NCI-H524 treated with DMSO at 0.1 percent for 48 hours (cell line): Measurements from ENCODE around the gene ZBTB44.
"Not testable (repeated sequence)": the region's sequence is repeated elsewhere in the genome, so short reads cannot be mapped to it uniquely, and the experiment has no call there.

ENCODE experiments used
- DNase-seq: peaks from one replicate; lab custom pipeline; 2025; lab: John Stamatoyannopoulos, UW

Gene ZBTB44

GRCh38 chr11:130198292-130198691, 116.4 kb downstream of the ZBTB44 start:
- no peak for DNase-seq

DNA sequence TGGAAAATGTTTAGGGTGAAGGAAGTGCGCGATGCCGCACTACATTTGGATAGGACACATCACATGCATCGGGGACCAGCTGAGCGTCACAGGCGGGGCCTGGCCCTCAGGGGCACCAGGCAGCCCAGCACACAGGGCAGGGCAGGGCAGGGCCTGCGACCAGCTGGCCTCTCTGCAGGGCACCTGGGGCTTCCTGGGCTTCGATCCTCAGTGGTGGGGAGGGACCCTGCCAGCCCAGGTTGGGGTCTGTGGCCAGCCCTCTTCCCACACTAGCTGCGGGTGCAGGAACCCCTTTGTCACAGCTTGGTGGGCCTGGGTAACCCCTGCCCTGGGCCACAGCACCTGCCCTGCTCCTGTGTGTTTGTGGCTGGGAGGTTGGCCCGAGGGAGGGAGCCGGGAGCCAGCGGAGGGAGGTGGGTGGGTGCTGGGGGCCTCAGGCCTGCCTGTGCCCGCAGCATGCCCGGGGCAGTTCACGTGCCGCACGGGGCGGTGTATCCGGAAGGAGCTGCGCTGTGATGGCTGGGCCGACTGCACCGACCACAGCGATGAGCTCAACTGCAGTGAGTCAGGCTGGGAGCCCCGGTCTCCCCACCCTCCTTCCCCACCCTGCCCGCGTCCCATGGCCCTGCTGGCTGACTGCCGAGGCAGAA, 117.2 kb downstream of the ZBTB44 start:
- no peak for DNase-seq

GRCh38 chr11:130194241-130195023, 120.3 kb downstream of the ZBTB44 start:
- no peak for DNase-seq

DNA sequence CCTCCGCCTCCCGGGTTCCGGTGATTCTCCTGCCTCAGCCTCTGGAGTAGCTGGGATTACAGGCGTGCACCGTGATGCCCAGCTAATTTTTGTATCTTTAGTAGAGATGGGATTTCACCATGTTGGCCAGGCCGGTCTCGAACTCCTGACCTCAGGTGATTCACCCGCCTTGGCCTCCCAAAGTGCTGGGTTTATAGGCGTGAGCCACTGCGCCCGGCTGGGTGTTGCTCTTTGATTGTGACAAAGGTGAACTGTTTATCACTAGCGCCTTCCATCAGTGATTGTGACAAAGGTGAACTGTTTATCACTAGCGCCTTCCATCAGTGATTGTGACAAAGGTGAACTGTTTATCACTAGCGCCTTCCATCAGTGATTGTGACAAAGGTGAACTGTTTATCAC, 121.2 kb downstream of the ZBTB44 start:
- DNase-seq = not testable (repeated sequence)

DNA sequence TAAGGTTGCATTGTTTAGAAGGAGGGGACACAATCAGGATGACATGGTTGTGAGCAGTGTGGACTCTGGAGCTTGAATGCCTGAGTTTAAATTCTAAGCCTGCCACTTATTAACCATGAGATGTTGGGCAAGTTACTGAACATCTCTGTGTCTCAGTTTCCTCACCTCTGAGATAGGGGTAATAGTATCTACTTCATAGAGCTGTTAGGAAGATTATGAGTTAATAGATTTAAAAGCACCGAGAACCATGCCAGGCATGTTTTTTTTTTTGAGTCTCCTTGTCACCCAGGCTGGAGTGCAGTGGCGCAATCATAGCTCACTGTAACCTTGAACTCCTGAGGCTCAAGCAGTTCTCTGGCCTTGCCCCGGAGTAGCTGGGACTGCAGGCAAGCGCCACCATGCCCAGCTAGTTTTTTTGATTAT, 121.9 kb downstream of the ZBTB44 start:
- no peak for DNase-seq

GRCh38 chr11:130191896-130192295, 122.8 kb downstream of the ZBTB44 start:
- DNase-seq = no peak

DNA sequence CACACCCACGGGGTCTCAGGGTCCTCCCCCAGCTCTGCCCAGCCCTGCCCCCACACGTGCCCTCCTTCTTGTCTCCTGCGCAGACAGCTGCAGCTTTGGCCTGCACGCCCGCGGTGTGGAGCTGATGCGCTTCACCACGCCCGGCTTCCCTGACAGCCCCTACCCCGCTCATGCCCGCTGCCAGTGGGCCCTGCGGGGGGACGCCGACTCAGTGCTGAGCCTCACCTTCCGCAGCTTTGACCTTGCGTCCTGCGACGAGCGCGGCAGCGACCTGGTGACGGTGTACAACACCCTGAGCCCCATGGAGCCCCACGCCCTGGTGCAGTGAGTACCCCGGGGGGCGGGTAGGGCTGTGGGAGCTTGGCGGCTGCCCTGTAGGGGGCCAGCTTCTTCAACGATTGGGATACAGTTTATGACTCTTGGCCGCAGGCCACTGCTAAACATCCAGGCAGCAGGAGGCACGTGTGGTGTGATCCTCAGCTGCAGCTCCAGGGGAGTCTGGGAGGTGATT, 124.3 kb downstream of the ZBTB44 start:
- no peak for DNase-seq

DNA sequence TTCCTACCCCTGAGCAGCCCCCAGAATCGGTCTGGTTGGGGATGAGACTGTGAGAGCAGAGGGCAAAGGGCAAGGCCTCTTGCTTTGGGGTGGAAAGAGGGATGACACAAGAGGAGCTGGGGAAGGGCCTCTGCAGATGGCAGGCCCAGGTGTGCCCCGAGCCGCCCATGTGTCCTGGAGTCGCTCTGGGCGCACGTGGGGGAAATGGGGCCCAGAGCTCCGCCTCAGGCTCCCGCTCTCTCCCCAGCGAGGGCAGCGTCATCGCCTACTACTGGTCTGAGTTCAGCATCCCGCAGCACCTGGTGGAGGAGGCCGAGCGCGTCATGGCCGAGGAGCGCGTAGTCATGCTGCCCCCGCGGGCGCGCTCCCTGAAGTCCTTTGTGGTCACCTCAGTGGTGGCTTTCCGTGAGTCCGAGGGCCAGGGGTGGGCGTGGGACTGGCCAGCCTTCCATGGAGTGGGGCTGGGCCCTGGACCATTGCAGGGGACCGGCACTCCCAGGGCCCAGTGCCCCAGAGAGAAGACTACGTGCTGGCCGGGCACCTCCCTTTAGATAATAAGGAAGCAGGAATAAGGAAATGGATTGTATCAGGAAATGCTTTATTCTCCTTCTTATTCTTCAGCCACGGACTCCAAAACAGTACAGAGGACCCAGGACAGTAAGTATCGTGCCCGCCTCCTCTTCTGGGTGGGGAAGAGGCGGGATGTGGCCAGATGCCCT, 125.1 kb downstream of the ZBTB44 start:
- no peak for DNase-seq

- DNase-seq = no peak
Observed at GRCh38 chr11:130188585-130189347, 126.0 kb downstream of the ZBTB44 start.

DNA sequence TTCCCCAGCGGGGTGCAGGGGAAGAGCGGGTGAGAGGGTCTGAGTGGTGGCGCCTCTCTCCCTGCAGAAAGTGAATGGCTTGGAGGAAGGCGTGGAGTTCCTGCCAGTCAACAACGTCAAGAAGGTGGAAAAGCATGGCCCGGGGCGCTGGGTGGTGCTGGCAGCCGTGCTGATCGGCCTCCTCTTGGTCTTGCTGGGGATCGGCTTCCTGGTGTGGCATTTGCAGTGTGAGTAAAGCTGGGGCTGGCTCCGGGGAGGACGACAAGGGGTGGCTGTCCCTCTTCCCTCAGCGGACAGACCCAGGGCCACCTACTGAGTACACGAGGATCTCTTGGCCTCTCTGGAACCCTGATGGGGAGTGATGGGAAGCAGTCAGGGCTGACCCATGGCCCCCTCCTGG, 126.7 kb downstream of the ZBTB44 start:
- no peak for DNase-seq

DNA sequence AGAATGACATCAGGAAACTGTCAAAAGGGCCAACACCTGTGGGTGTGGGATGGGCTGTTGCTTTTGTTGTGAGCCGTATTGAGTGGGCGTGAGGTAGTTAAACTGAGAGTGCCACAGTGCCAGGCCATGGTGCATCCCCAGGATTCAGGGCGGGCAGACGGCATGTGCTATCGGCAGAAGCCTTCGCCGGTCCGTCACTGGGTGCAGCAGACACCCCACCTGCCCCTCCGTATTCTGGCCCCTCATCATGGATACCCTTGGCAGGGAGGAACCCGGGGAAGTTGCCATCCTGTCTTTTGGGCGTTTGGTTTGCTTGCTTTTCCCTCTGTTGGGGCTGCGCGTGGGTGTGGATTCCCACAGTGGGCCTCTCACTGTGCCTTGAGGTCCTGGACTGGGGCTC, 127.6 kb downstream of the ZBTB44 start:
- DNase-seq = no peak

GRCh38 chr11:130183878-130184610, 130.7 kb downstream of the ZBTB44 start:
- no peak for DNase-seq

- no peak for DNase-seq
Observed at GRCh38 chr11:130181295-130182272, 133.1 kb downstream of the ZBTB44 start.

GRCh38 chr11:130180896-130181294, 133.8 kb downstream of the ZBTB44 start:
- DNase-seq = no peak

GRCh38 chr11:130180491-130180890, 134.2 kb downstream of the ZBTB44 start:
- no peak for DNase-seq

- no peak for DNase-seq
Observed at GRCh38 chr11:130179396-130180306, 135.1 kb downstream of the ZBTB44 start.

GRCh38 chr11:130178441-130179339, 136.0 kb downstream of the ZBTB44 start:
- DNase-seq = no peak

DNA sequence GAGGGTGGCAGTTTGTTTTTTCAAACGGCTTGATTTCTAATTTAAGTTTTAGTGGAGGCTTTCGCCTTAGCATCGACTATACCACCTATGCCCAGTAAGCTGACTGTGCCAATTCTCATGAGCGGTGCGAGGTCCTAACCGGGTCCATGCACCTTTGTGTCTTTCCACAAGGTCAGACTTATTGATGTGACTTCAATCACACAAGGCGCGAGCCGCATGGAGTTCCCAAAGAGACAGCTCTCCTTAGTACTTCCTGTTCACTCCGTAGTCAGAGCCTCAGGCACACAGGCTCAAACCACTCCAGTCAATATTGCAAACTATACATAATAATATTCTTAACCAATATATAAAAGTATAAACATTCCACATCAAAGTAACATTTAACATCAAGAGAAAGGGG, 136.9 kb downstream of the ZBTB44 start:
- DNase-seq = no peak
